Progenitor cell of endocrine pancreas (in vitro differentiated cells): Measurements from ENCODE around the gene RGS10. TPM values are rescaled to one million over a fixed set of nuclear protein-coding genes. Genes with fewer than 3 reads are reported as not detected.

Experiments used
- DNase-seq: peaks from one replicate; pipeline ENCODE4 v3.0.0; 2021; ENCODE audit warnings: low spot score; ENCODE audit not compliant: unreplicated experiment
- H3K27ac Mint-ChIP-seq: 2 replicates; pipeline ENCODE4 v1.8.0; 2021; ENCODE audit warnings: mild to moderate bottlenecking, moderate library complexity, mixed read lengths
- H3K27me3 Mint-ChIP-seq: 2 replicates; pipeline ENCODE4 v1.8.0; 2021; ENCODE audit warnings: mixed read lengths
- H3K36me3 Mint-ChIP-seq: 2 replicates; pipeline ENCODE4 v1.8.0; 2022; ENCODE audit warnings: mixed read lengths; ENCODE audit not compliant: insufficient read depth
- H3K4me1 Mint-ChIP-seq: 2 replicates; pipeline ENCODE4 v1.8.0; 2021; ENCODE audit warnings: low read depth, mixed read lengths
- H3K4me3 Mint-ChIP-seq: 2 replicates; pipeline ENCODE4 v1.8.0; 2021; ENCODE audit warnings: low read depth, mild to moderate bottlenecking, moderate library complexity, mixed read lengths
- H3K9me3 Mint-ChIP-seq: 2 replicates; pipeline ENCODE4 v1.8.0; 2021; ENCODE audit warnings: low read depth, mixed read lengths
- CTCF ChIP-seq: fragments of 200-600 bp; sonication (generic); IDR thresholded peaks from one replicate; pipeline ENCODE4 v1.5.0; 2021; ENCODE audit warnings: antibody characterized with exemption, mild to moderate bottlenecking; ENCODE audit not compliant: unreplicated experiment
- total RNA-seq: library from RNA; stranded (reverse); gene quantifications from 2 replicates; pipeline ENCODE4 v1.2.1, GENCODE V29; 2021

The RGS10 gene
- total RNA-seq, 1 donor from 2014 or later, result 0.96 TPM

GRCh38 chr10:119451300-119451896 is 91.1 kb downstream of the RGS10 start:
- Mint-ChIP-seq H3K27ac (no peak overlapping the region), H3K36me3 (peaks cover 4% of the 10 kb centered on the region), H3K27me3 (no peaks in the 10 kb centered on the region), H3K9me3 (no peaks in the 10 kb centered on the region), H3K4me1 (no peaks in the 10 kb centered on the region), H3K4me3 (no peak overlapping the region)
- no peak for DNase-seq
- no peak for TF ChIP-seq CTCF

GRCh38 chr10:119450606-119451299 is 91.8 kb downstream of the RGS10 start:
- DNase-seq, result no peak
- Mint-ChIP-seq H3K4me1 (no peaks in the 10 kb centered on the region), H3K36me3 (peaks cover 5% of the 10 kb centered on the region), H3K27ac (no peak overlapping the region), H3K9me3 (no peaks in the 10 kb centered on the region), H3K4me3 (no peak overlapping the region), H3K27me3 (no peaks in the 10 kb centered on the region)
- TF ChIP-seq CTCF, result no peak

Other genes starting within 250 kb of the RGS10 start
- gene TIAL1, start 54.2 kb upstream of the RGS10 start, total RNA-seq, result 177 and 189 TPM in 2 replicates
- gene BAG3, start 108.7 kb upstream of the RGS10 start, total RNA-seq, result 18.0 and 19.2 TPM in 2 replicates
- 46.1 and 47.0 TPM in 2 replicates for gene INPP5F, start 183.3 kb upstream of the RGS10 start, total RNA-seq